ENCODE data around the gene WIPF1.

The WIPF1 gene

GRCh38 chr2:174605687-174606086 is 8.1 kb upstream of the WIPF1 start:
- no peak for DNase-seq (ENCODE audit: low spot score)
- in situ Hi-C loops (cut with MboI; ENCODE audit: low pct_unique_long_range_greater_than_20kb, low sequenced_read_pairs, unreplicated experiment) = no loop called here
- TF ChIP-seq CTCF (IDR thresholded peaks at IDR 0.05; ENCODE audit: extremely low read depth, insufficient read depth, missing control alignments) = peak; percentile 54

- TF ChIP-seq CTCF (IDR thresholded peaks at IDR 0.05; ENCODE audit: extremely low read depth, insufficient read depth, missing control alignments) = peak; percentile 73
- in situ Hi-C loops (cut with MboI; ENCODE audit: low pct_unique_long_range_greater_than_20kb, low sequenced_read_pairs, unreplicated experiment) = no loop called here
- no peak for DNase-seq (ENCODE audit: low spot score)
Observed at GRCh38 chr2:174603280-174603679, 5.7 kb upstream of the WIPF1 start.

- in situ Hi-C loops (cut with MboI; ENCODE audit: low pct_unique_long_range_greater_than_20kb, low sequenced_read_pairs, unreplicated experiment) = no loop called here
- TF ChIP-seq CTCF (IDR thresholded peaks at IDR 0.05; ENCODE audit: extremely low read depth, insufficient read depth, missing control alignments) = no peak
Observed at GRCh38 chr2:174602745-174603144, 5.1 kb upstream of the WIPF1 start.

GRCh38 chr2:174600349-174600748 is 2.7 kb upstream of the WIPF1 start:
- no peak for TF ChIP-seq CTCF (IDR thresholded peaks at IDR 0.05; ENCODE audit: extremely low read depth, insufficient read depth, missing control alignments)
- in situ Hi-C loops (cut with MboI; ENCODE audit: low pct_unique_long_range_greater_than_20kb, low sequenced_read_pairs, unreplicated experiment) = no loop called here
- no peak for DNase-seq (ENCODE audit: low spot score)

More at GRCh38 chr2:174602745-174603144, 5.1 kb upstream of the WIPF1 start:
- no peak for DNase-seq (ENCODE audit: low spot score)

GRCh38 chr2:174599310-174599921 is 1.8 kb upstream of the WIPF1 start:
- no peak for DNase-seq (ENCODE audit: low spot score)
- in situ Hi-C loops (cut with MboI; ENCODE audit: low pct_unique_long_range_greater_than_20kb, low sequenced_read_pairs, unreplicated experiment) = loop anchor here (25.0 kb wide), 1 partner anchor 88 kb away; no protein-coding TSS in a partner anchor
- no peak for TF ChIP-seq CTCF (IDR thresholded peaks at IDR 0.05; ENCODE audit: extremely low read depth, insufficient read depth, missing control alignments)

GRCh38 chr2:174597009-174597344 is 627 bp downstream of the WIPF1 start:
- no peak for DNase-seq (ENCODE audit: low spot score)
- TF ChIP-seq CTCF (IDR thresholded peaks at IDR 0.05; ENCODE audit: extremely low read depth, insufficient read depth, missing control alignments) = no peak
- in situ Hi-C loops (cut with MboI; ENCODE audit: low pct_unique_long_range_greater_than_20kb, low sequenced_read_pairs, unreplicated experiment) = loop anchor here (25.0 kb wide), 1 partner anchor 90 kb away; no protein-coding TSS in a partner anchor
